Activated naive CD8-positive, alpha-beta T cell treated with anti-CD3 and anti-CD28 coated beads, Interleukin-2, amount 50 U/mL, for 24 hours (primary cell): ENCODE measurements around the gene LMNB1.
"Not testable (repeated sequence)": the region's sequence is repeated elsewhere in the genome, so short reads cannot be mapped to it uniquely, and the experiment has no call there.

ENCODE experiments used
- ATAC-seq: fragments of 150-1000 bp; cut with Tn5 transposase; one replicate; pipeline ENCODE4 v1.10.0; 2021
- DNase-seq: peaks from one replicate; pipeline ENCODE4 v3.0.0; 2021
- H3K27ac Mint-ChIP-seq: one replicate; pipeline ENCODE4 v1.8.0; 2021; ENCODE audit warnings: mild to moderate bottlenecking, mixed read lengths
- H3K27me3 Mint-ChIP-seq: one replicate; pipeline ENCODE4 v1.8.0; 2021; ENCODE audit warnings: mixed read lengths
- H3K36me3 Mint-ChIP-seq: one replicate; pipeline ENCODE4 v1.8.0; 2021; ENCODE audit warnings: low read depth, mixed read lengths
- H3K4me1 Mint-ChIP-seq: one replicate; pipeline ENCODE4 v1.8.0; 2021; ENCODE audit warnings: mixed read lengths
- H3K4me3 Mint-ChIP-seq: one replicate; pipeline ENCODE4 v1.8.0; 2021; ENCODE audit warnings: mild to moderate bottlenecking, moderate library complexity, mixed read lengths
- H3K9me3 Mint-ChIP-seq: one replicate; pipeline ENCODE4 v1.8.0; 2021; ENCODE audit warnings: mixed read lengths

Gene LMNB1

GRCh38 chr5:126776499-126777256, at the start of gene LMNB1:
Gene LMNB1, plus strand, starts transcription at chr5:126777136. Its CDS starts 373 bp downstream, at chr5:126777509.
- DNase-seq (peak; percentile 94), ATAC-seq (peak; percentile 75)
- H3K27me3 Mint-ChIP-seq, result peaks cover 1% of the 10 kb centered on the region
- H3K36me3 Mint-ChIP-seq, result peaks cover 28% of the 10 kb centered on the region
- H3K27ac Mint-ChIP-seq, result peak within 1 kb of the TSS; percentile 98
- peak within 1 kb of the TSS; percentile 93 for H3K4me3 Mint-ChIP-seq
- peaks cover 31% of the 10 kb centered on the region for H3K4me1 Mint-ChIP-seq
- H3K9me3 Mint-ChIP-seq, result no peaks in the 10 kb centered on the region

GRCh38 chr5:126732716-126733115, 44.2 kb upstream of the LMNB1 start:
- DNase-seq (no peak), ATAC-seq (no peak)
- no peak overlapping the region for H3K27ac Mint-ChIP-seq
- H3K9me3 Mint-ChIP-seq, result no peaks in the 10 kb centered on the region
- H3K36me3 Mint-ChIP-seq, result no peaks in the 10 kb centered on the region
- H3K27me3 Mint-ChIP-seq, result peaks cover 1% of the 10 kb centered on the region
- H3K4me3 Mint-ChIP-seq, result no peak overlapping the region
- peaks cover 11% of the 10 kb centered on the region for H3K4me1 Mint-ChIP-seq

GRCh38 chr5:126734573-126734972, 42.4 kb upstream of the LMNB1 start:
- not testable (repeated sequence) for H3K36me3 Mint-ChIP-seq, H3K4me3 Mint-ChIP-seq
- peaks cover 11% of the 10 kb centered on the region for H3K4me1 Mint-ChIP-seq

GRCh38 chr5:126736141-126736540, 40.8 kb upstream of the LMNB1 start:
- Mint-ChIP-seq H3K4me1 (peaks cover 3% of the 10 kb centered on the region), H3K4me3 (no peak overlapping the region), H3K36me3 (no peaks in the 10 kb centered on the region), H3K9me3 (no peaks in the 10 kb centered on the region), H3K27ac (no peak overlapping the region), H3K27me3 (peaks cover 2% of the 10 kb centered on the region)
- ATAC-seq (no peak), DNase-seq (no peak)

More at GRCh38 chr5:126734573-126734972, 42.4 kb upstream of the LMNB1 start:
- not testable (repeated sequence) for H3K27ac Mint-ChIP-seq, H3K27me3 Mint-ChIP-seq, DNase-seq, H3K9me3 Mint-ChIP-seq, ATAC-seq

- Mint-ChIP-seq H3K36me3 (no peaks in the 10 kb centered on the region), H3K27ac (no peak overlapping the region), H3K27me3 (peaks cover 2% of the 10 kb centered on the region), H3K9me3 (no peaks in the 10 kb centered on the region), H3K4me3 (no peak overlapping the region), H3K4me1 (peaks cover 2% of the 10 kb centered on the region)
- ATAC-seq (no peak), DNase-seq (no peak)
Measured at GRCh38 chr5:126741361-126741760, 35.6 kb upstream of the LMNB1 start.

GRCh38 chr5:126742425-126742824, 34.5 kb upstream of the LMNB1 start:
- H3K4me1 Mint-ChIP-seq, result peaks cover 11% of the 10 kb centered on the region
- no peak overlapping the region for H3K27ac Mint-ChIP-seq
- H3K36me3 Mint-ChIP-seq, result no peaks in the 10 kb centered on the region
- DNase-seq (no peak), ATAC-seq (no peak)
- no peak overlapping the region for H3K4me3 Mint-ChIP-seq
- H3K27me3 Mint-ChIP-seq, result peaks cover 2% of the 10 kb centered on the region
- H3K9me3 Mint-ChIP-seq, result no peaks in the 10 kb centered on the region

GRCh38 chr5:126744836-126745235, 32.1 kb upstream of the LMNB1 start:
- peaks cover 27% of the 10 kb centered on the region for H3K4me1 Mint-ChIP-seq
- ATAC-seq (no peak), DNase-seq (no peak)
- no peaks in the 10 kb centered on the region for H3K9me3 Mint-ChIP-seq
- H3K4me3 Mint-ChIP-seq, result no peak overlapping the region
- no peaks in the 10 kb centered on the region for H3K27me3 Mint-ChIP-seq
- H3K27ac Mint-ChIP-seq, result no peak overlapping the region
- no peaks in the 10 kb centered on the region for H3K36me3 Mint-ChIP-seq

- H3K4me3 Mint-ChIP-seq, result no peak overlapping the region
- ATAC-seq (no peak), DNase-seq (no peak)
- H3K9me3 Mint-ChIP-seq, result no peaks in the 10 kb centered on the region
- H3K27ac Mint-ChIP-seq, result no peak overlapping the region
- no peaks in the 10 kb centered on the region for H3K36me3 Mint-ChIP-seq
- H3K27me3 Mint-ChIP-seq, result no peaks in the 10 kb centered on the region
- H3K4me1 Mint-ChIP-seq, result peaks cover 29% of the 10 kb centered on the region
Measured at GRCh38 chr5:126745259-126745992, 31.5 kb upstream of the LMNB1 start.

GRCh38 chr5:126746290-126746689, 30.6 kb upstream of the LMNB1 start:
- Mint-ChIP-seq H3K36me3 (no peaks in the 10 kb centered on the region), H3K27me3 (no peaks in the 10 kb centered on the region), H3K4me3 (no peak overlapping the region), H3K9me3 (no peaks in the 10 kb centered on the region), H3K27ac (no peak overlapping the region), H3K4me1 (peaks cover 29% of the 10 kb centered on the region)
- ATAC-seq (no peak), DNase-seq (no peak)

- no peak overlapping the region for H3K4me3 Mint-ChIP-seq
- H3K27ac Mint-ChIP-seq, result no peak overlapping the region
- ATAC-seq, result no peak
- no peaks in the 10 kb centered on the region for H3K36me3 Mint-ChIP-seq
- DNase-seq, result no peak
- no peaks in the 10 kb centered on the region for H3K9me3 Mint-ChIP-seq
- no peaks in the 10 kb centered on the region for H3K27me3 Mint-ChIP-seq
- H3K4me1 Mint-ChIP-seq, result peaks cover 22% of the 10 kb centered on the region
Measured at GRCh38 chr5:126752081-126752785, 24.7 kb upstream of the LMNB1 start.

- Mint-ChIP-seq H3K36me3 (no peaks in the 10 kb centered on the region), H3K27me3 (no peaks in the 10 kb centered on the region), H3K4me1 (peaks cover 21% of the 10 kb centered on the region), H3K4me3 (no peak overlapping the region), H3K9me3 (no peaks in the 10 kb centered on the region), H3K27ac (no peak overlapping the region)
- ATAC-seq (no peak), DNase-seq (no peak)
Measured at GRCh38 chr5:126753227-126753626, 23.7 kb upstream of the LMNB1 start.

GRCh38 chr5:126754609-126755008, 22.3 kb upstream of the LMNB1 start:
- H3K27me3 Mint-ChIP-seq, result no peaks in the 10 kb centered on the region
- H3K4me1 Mint-ChIP-seq, result peaks cover 27% of the 10 kb centered on the region
- no peaks in the 10 kb centered on the region for H3K9me3 Mint-ChIP-seq
- no peak overlapping the region for H3K27ac Mint-ChIP-seq
- no peak overlapping the region for H3K4me3 Mint-ChIP-seq
- DNase-seq (no peak), ATAC-seq (no peak)
- no peaks in the 10 kb centered on the region for H3K36me3 Mint-ChIP-seq

- Mint-ChIP-seq H3K27me3 (no peaks in the 10 kb centered on the region), H3K27ac (no peak overlapping the region), H3K4me3 (no peak overlapping the region), H3K4me1 (peaks cover 30% of the 10 kb centered on the region), H3K9me3 (no peaks in the 10 kb centered on the region), H3K36me3 (no peaks in the 10 kb centered on the region)
- DNase-seq (no peak), ATAC-seq (no peak)
Measured at GRCh38 chr5:126755593-126755992, 21.3 kb upstream of the LMNB1 start.

- peak overlapping the region; percentile 32 for H3K4me3 Mint-ChIP-seq
- no peak for ATAC-seq
Measured at GRCh38 chr5:126757713-126758357, 19.1 kb upstream of the LMNB1 start.

More at GRCh38 chr5:126757713-126758357, 19.1 kb upstream of the LMNB1 start:
- DNase-seq, result no peak
- H3K9me3 Mint-ChIP-seq, result no peaks in the 10 kb centered on the region
- H3K36me3 Mint-ChIP-seq, result no peaks in the 10 kb centered on the region
- no peaks in the 10 kb centered on the region for H3K27me3 Mint-ChIP-seq
- H3K4me1 Mint-ChIP-seq, result peaks cover 47% of the 10 kb centered on the region
- peak overlapping the region; percentile 87 for H3K27ac Mint-ChIP-seq
